HG03108 (cell line): ENCODE results near the gene NFAM1.
A peak's percentile ranks its signal among the peaks of the same experiment; 100 is the strongest.

Experiments
- ATAC-seq: cut with Tn5 transposase; IDR thresholded peaks from one replicate; pipeline ENCODE4 v1.9.1; 2021; ENCODE audit warnings: moderate library complexity; ENCODE audit not compliant: unreplicated experiment

NFAM1 gene

DNA sequence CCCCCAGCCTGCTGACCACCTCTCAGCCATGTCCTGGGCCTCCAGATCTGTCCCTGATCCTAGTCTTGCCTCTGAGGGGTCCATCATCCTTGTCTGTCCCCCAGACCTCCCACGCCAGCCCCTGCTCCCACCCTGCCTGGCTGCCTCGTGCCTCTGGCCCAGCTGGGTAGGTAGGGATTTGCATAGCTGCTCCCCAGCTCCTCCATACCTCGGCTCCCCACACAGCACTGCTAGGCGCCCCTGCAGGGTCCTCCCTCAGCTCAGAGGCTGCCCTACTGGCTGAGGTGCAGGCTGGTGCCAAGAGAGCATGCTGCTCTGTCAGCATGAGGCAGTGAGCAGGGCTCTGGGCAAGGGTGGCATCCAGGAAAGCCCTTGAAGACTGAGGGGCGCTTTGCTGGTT is 47.7 kb downstream of the NFAM1 start:
- no peak for ATAC-seq

DNA sequence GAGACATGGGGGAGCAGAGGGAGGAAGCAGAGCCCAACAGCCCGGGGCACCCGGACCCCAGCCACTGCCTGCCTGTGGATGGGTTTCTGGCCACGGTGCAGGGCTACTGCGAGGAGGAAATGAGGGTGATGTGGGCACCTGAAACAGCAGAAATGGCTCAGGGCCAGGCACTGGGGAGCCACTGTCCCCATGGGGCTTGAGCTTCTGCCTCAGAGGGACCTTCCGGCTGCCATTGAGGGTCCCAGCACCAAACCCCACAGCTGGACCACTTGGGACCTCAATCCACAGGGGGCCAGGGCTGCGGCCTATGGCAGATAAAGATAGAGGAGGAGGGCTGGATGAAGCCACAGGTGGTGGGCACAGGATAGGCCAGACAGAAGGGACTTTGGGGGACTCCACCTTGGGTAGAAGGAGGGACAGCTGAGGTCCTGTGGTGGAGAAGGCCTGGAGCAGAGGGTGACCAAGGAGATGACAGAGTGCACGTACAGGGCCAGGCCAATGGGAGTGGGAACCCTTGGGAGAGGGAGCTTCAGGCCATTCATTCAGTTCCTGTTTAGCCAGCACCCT is 48.3 kb downstream of the NFAM1 start:
- no peak for ATAC-seq

DNA sequence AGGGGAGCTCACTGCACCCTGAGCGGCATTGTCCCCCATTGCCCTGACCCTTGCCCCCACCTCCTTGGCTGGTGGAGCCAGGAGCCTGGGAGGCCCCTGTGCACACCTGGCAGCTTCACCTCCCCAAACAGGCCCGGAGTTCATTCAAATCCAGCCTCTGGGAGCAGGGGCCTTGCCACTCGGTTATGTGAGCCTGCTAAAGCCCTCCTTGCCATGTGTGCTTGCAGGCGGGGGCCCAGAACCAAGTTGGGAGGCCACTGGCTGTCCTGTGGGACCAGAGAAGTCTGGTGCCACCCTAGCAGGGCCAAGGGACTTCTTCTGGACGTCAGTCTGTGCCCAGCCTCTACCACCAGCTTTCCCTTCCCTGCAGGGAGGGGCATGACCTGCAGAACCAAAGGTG is 48.9 kb downstream of the NFAM1 start:
- ATAC-seq = no peak

DNA sequence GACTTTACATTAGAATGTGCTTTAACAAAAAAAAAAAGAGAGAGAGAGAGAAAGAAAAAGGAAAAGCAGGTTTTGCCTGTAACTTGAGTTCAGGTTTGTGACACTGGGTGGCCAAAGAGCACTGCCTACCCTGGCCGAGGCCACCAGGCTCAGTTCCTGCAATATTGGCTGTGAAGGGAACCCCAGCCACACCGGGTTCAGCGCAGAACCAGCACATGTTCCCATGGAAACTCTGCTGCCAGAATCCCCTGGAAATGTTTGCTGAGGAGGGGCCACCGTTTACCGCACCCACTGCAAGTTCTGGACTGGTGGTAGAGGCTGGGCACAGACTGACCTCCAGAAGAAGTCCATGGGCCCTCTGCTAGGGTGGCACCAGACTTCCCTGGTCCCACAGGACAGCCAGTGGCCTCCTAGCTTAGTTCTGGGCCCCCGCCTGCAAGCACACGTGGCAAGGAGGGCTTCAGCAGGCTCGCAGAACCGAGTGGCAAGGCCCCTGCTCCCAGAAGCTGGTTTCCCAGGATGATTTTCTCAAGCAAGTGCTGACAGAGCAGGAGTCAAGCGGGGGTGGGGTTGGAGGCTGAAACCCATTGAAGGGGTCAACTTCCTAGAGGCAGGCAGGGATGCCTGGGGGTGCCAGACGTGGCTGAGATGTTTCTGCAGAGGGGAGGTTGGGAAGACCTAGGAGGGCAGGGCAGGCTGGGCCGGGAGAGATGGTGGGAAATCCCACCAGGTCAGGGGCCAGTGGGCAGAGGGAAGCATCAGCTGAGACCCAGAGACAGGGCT is 51.2 kb downstream of the NFAM1 start:
- ATAC-seq = no peak

DNA sequence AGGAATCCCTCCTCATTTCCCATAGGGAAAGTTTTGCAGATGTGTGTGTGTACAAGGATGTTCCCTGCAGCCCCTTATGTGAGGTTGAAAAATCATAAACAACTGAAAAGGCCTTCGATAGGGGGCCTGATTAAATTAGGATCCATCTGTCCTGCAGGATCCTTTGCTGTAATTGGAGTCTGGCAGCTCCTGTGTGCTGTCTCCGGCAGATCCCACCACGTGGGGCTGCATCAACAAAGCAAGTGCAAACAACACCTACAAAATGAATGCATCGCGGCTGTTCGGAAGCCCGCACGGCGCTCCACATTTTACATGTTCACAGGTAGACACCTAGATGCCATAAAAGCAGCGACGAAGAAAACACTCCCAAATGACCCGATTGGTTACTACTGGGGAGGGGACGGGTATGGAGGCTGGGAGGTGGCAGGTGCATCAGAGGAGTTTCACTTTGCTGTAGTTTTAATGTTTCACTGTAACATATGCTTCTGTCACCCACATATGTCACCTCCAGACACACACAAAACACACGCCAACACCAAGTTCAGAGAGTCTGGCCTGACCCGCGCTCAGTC is 52.2 kb downstream of the NFAM1 start:
- ATAC-seq = no peak

DNA sequence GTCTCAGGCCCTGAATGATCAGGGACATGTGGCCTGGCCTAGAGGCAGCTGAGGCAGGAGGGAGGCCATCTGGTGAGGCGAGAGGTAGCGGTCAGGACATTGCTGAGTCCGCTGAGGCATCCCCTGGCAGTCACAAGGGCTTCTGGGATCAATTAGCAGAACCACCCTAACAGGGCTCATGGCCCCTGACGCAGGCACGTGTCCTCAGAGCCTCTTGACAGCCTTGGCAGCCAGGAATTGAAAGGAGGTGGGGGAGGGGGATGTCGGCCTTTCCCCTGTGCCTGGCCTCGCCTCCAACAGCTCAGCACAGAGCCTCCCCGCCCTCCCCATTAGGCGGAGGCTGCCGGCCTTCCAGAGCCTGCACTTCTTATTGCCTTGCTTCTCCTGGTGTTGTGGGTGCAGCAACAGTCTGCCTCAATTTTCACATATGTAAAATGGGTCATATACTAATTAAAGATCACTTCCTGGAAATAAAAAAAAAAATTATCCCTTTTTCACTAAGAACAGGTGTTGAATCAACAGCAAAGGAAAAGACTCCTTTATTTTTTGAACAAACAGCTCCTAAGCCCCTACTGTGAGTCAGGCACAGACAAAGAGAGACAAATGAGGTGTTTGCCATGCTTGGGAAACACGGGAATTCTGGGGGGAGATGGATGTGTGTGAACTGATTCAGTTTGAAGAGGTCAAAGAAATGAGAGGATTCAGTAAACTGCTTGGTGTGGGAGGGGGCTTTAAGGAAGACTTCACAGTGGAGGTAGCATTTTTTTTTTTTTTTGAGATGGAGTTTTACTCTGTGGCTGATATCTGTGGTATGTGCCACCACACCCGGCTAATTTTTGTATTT is 55.3 kb downstream of the NFAM1 start:
- ATAC-seq = no peak

DNA sequence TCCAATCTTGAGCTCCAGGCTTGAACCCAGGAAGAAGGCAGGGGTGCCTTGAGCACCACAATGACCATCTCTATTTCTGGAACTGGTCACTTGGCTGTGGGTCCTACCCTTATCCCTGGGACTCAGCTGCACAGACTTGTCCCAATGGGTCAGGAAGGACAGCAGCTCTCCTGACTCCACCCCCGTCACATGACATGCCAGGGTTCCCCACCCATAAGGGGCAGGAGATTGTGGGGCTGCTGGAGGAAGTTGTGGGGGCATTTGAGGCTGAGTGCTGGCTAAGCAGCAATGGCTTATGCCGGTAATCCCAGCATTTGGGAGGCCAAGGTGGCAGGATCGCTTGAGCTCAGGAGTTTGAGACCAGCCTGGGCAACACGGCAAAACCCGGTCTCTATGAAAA is 56.2 kb downstream of the NFAM1 start:
- ATAC-seq = no peak

DNA sequence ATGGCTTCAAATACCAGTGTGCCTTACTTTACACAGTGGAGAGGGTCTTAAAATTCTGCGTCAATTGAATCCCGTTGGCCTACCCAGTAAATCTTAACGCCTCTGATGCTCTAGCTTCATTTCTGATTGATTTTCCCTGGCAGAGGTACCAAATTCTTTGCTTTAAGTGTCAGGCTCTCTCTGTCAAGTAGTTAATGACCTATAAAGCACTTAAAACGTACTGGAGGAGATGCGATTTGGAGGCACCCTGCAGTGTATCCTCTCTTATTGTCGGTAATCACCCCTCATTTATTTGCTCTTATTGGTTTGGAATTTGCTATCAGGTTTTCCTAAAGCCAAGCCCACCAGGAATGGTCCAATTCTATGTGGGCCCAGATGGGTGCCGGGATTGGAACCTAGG is 59.2 kb downstream of the NFAM1 start:
- ATAC-seq = no peak

DNA sequence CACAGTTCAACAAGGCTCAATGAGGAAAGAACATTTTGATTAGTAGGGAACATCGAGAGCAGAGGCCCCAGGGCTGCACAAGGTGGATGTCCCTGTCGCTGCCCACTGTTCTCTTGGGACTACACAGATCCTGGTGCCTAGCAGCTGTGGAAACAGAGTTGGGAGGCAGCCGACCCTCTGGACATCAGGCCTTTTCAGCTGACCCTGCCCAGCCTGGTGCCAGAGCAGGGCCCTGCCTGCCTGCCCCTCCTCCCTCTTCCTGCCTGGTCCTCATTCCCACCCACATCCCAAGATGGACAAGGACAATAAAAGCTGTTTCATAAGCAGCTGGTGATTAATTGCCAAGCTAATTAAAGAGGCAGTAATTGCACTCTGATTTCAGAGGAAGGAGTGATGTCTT is 60.7 kb downstream of the NFAM1 start:
- ATAC-seq = no peak

DNA sequence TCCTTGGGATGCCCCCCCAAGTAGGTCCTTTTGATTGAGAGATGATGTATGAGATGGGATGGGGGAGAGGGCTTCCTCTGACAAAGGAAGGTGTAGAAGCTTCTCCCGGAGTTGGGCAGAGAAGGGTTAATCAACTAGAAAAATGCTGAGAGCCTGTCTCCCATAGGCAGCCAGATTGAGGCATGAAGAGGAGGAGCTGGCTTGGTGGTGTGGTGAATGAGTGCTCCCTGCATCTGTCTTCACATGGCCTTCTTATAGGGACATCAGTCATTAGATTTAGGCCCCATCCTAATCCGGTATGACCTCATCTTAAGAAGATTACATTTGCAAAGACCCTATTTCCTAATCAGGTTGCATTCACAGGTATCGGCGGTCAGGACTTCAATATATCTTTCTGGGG is 61.1 kb downstream of the NFAM1 start:
- ATAC-seq = no peak

DNA sequence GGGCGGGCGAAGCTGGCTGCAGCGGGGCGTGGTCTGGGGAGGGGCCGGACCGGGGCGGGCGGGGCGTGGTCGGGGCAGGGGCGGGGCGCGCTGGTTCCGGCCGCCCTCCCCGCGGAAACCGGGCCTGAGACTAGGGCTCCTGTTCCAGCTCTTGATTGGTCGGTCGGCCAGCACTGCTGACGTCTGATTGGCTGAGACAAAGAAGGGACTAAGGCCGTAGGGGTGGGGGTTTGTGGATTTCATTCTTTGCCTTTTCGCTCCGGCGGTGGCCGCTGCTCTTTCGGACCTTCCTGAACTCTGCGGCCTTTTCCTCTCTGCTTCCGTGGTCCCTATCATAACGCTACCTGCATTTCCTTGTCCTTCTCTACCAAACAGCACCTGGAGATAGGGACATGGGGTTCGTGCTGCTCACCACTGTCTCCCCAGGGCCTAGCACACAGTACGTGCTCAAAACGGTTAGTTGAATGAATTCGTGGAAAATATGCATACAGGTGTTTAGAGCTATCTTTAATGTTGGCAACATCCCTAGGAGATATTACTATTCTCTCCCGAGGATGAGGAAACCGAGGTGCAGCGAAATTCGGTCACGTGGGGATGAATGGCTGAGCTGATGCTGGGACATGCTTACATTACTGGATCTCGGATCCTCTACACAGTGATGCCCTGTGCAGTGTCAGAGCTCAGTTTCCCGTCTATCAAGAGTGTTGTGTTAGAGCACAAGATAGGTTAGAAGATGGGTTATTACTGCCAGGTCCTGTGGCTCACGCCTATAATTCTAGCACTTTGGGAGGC is 62.8 kb downstream of the NFAM1 start:
- ATAC-seq = peak; percentile 96

DNA sequence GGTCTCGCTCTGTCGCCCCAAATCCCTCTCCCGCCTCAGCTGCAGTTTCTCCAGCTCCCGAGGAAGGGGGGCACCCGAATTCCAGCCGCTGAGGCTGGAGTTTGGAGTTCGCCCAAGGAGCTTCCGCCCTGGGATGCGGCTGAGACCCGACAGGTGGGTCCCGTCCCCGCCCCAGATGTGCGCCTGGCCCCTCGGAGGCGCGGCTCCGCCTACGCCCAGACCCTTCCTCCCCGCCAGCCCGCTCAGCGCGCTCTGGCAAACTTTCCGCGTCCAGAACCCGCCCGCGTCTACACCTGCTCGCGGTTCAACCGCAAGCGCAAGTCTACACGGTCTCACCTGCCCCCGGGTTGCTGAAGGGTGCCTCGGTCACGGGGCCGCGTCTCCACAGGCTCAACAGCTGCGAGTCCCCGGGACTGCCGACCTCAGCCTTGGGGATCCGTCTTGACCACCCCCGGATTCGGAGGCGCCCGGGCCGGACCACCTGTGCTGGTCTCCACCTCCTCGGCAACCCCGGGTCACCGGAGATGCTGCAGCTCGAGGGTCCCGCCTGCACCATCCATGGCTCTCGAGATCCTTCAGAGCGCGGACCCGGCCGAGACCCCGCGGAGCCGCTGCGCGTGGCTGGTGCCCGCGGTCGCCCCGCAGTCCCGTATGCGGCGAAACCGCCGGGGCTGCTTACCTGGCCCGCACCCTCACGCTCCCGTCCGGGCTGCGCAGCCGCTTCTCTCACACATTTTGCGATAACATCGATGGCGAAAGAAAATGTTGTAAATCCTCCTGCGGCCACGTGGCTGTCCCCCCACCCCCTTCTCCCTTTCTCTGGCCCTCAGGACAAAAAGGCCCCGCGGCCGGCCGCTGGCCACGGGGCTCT is 63.6 kb downstream of the NFAM1 start:
- peak; percentile 5 for ATAC-seq

DNA sequence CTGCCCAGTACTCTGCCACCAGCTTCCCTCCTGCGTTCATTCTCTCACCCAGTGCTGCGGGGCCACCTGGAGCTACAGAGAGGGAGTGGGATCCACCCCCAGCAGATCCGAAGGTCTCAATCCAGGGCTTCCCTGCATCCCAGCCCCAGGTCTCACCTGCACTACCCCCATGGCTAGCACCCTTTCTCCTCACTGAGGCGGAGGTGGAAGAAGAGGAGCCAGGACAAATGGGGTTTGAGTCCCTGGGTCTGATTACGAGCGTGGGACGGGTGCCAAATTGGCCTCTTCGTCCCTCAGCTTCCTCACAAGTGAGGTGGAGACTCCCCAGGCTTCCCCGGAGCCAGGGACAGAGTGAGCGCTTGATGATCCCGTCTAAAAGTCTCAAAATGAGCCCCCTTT is 64.2 kb downstream of the NFAM1 start:
- no peak for ATAC-seq

DNA sequence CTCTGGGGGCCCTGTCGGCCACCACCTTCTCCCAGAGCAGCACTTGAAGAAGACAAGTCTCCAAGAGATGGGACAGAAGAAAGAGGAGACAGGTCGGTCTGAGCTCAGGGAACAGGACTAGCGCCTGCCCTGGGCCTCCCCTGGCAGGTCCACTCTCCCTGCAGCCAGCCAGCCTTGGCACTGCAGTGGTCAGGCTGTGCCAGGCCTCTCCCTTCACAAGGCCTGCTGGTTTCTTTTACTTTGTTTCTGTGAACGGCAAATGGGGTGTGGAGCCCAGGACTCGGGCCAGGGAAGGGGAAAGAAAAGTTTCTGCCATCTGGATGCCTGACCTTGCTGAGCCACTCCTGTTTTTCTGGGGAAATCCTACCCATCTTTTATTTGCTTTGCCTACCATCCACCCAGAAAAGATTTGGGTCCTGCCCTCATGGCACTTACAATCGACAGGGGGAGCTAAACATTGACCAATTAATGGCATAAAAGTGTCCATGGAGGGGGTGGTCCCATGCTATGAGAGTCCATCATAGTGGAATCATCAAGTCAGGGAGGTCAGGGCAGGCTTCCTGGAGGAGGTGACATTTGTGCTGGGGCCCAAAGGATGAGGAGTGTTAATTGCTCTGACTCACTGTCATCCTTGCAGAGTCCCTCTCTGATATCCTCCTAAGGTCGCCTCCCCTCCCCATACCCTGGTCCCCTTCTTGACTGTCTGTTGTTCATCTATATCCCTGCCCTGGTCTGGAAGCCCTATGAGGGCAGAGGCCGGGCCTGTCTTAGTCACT is 65.2 kb downstream of the NFAM1 start:
- no peak for ATAC-seq

DNA sequence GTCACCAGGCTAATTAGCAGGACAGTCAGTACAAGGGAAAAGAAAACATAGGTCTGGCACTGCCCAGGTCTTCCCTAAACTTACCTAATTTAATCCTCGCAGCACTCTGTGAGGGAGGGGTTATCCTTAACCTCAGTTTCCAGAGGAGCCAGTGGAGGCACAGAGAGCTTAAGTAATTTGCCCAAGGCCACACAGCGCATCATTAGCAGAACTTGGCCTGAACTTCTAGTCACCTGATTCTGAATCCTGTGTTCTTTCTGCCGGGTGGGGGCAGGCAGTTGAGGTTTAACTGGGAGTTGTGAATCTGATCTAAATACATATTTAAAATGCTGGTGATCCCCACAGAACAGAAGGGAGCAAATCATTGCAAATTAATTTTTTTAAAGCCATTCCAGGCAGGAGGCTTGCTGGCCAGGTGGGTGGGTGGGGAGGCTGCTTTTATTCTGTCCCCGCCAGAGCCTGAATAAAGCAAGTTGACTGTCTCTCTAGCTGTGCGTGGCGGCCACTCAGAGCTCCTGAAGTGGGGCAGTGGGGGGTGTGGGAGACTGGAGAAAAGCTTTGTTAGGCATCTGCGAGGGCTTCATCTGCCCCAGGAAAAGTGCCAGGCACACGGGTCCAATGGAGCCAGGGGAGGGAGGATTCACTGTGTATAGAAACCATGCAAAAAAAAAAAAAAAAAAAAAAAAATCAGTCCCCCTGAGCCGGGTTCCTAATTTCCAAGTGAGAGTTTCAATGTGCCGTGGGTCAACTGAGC is 66.1 kb downstream of the NFAM1 start:
- ATAC-seq = no peak

DNA sequence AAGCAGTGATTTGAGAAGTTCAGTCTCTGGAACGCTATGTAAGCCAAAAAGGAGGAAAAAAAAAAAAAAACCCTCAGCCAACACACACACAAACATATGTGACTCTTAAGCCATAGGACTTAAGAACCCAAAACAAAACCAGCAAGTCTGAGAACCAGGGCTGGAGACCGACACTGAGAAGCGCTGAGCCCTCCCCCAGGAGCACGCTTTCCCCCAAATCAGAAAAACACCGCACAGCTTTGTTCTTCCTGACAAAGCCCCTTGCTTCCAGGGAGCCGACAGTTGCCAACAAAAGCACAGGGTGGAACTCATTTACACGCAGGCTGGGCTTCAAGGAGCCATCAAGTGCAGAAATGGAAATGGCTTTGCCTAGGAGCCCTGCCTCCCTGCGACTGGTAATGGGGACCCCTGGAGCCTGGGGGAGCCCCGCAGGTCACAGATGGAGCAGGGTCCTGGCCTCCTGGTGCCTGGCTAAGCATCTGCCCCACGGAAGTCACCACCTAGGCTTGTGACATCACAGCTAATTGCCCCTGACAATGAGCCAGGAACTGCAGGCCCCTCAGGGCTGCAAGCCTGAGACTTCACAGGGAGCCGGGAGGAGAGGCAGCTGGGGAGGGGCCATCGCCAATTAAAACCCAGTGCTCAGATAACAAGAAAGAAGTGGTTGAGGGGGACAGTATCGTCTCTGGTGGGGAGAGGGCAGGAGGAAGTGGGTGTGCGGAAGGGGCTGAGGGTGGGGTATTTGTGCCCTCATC is 66.9 kb downstream of the NFAM1 start:
- no peak for ATAC-seq

DNA sequence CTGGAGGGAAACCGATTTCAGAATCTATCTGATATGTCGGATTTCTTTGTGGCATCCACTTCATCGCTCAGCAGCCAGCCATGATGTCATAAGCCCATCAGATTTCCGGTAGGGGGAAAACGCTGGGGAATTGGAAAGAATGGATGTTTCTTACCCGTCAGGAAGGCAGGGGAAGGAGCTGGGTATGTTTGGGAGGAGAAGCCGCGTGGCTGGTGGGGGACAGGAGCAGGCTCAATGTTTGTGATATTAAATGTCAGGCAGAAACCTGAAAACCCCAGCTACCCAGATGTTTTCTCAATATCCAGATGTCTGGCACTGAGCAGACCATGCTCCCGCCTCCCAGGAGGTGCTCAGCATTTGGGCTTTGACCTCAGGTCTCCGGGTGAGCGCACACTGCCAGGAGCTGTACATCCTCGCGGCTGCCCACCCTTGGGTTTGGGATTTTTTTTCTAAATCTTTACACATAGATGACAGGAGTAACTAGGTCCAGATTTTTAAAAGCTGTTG is 67.5 kb downstream of the NFAM1 start:
- ATAC-seq = no peak

DNA sequence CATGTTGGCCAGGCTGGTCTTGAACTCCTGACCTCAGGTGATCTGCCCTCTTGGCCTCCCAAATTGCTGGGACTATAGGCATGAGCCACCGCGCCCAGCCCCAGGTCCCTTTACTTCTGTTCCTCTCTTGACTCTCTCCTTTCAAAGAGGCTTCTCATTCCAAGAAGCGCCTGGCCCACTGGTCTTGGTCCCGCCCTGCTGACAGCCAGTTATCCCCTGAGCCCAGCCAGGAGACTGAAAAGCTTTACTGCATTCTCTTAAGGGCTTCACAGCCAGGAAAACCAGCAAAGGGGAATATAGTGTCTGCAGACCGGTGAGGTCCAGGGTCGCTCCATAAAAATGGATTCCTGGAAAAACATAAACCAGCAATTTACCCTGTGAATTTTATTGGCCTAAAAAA is 68.3 kb downstream of the NFAM1 start:
- ATAC-seq = no peak
